Tibial artery (tissue), 4 donors: ENCODE data around the gene RPTOR.

Source experiments
- DNase-seq, 2 donors: peaks; one replicate each; pipeline ENCODE4 v3.0.0-alpha.2; 2019
- H3K27ac ChIP-seq, 2 donors: fragments of 200-600 bp; sonication (generic) in 1 of 2; 1 replicate in 1 of 2; 2 replicates in 1 of 2; pipeline ENCODE4 v1.5.1; 2018 to 2019; ENCODE audit warnings: mild to moderate bottlenecking in 1 of 2
- H3K27me3 ChIP-seq, 2 donors: fragments of 200-600 bp; sonication (generic) in 1 of 2; one replicate each; pipeline versions ENCODE4 v1.5.1 to v1.6.0; 2016 to 2019
- H3K36me3 ChIP-seq, 3 donors: fragments of 200-600 bp; sonication (generic) in 2 of 3; one replicate each; pipeline ENCODE4 v1.5.1; 2016 to 2019; ENCODE audit warnings: mild to moderate bottlenecking in 2 of 3
- H3K4me1 ChIP-seq, 4 donors: fragments of 200-600 bp; sonication (generic) in 2 of 4; 1 replicate in 3 of 4; 2 replicates in 1 of 4; pipeline ENCODE4 v1.5.1; 2016 to 2019
- H3K4me3 ChIP-seq, 2 donors: fragments of 200-600 bp; sonication (generic) in 1 of 2; 1 replicate in 1 of 2; 2 replicates in 1 of 2; pipeline ENCODE4 v1.5.1; 2018 to 2019; ENCODE audit warnings: mild to moderate bottlenecking in 2 of 2
- H3K9me3 ChIP-seq, 3 donors: fragments of 200-600 bp; sonication (generic) in 1 of 3; one replicate each; pipeline ENCODE4 v1.5.1; 2016 to 2019
- CTCF ChIP-seq, 2 experiments: fragments of 200-600 bp in 1 of 2; fragments of 450-650 bp in 1 of 2; IDR thresholded peaks; one replicate each; pipeline ENCODE4 v1.5.1; 2017 to 2019; ENCODE audit warnings: antibody characterized with exemption in 2 of 2, mild to moderate bottlenecking in 1 of 2, moderate library complexity in 1 of 2
- intact Hi-C: fragments of 100-400 bp; cut with DNase I; formaldehyde crosslinking; loops from one replicate; pipeline ENCODE4 v1.15.0; 2023; ENCODE audit warnings: low total_unique reads

Gene RPTOR

GRCh38 chr17:80598813-80599545 is 54.3 kb downstream of the RPTOR start:
- Histone ChIP-seq H3K27me3 (no peaks in the 10 kb centered on the region), H3K4me1 (no peaks in the 10 kb centered on the region), H3K9me3 (no peaks in the 10 kb centered on the region), H3K4me3 (no peak overlapping the region), H3K27ac (no peak overlapping the region), H3K36me3 (no peaks in the 10 kb centered on the region)
- DNase-seq = no peak
- intact Hi-C loops = no loop called here
- no peak for TF ChIP-seq CTCF (IDR thresholded peaks at IDR 0.05)

GRCh38 chr17:80599546-80600305 is 55.1 kb downstream of the RPTOR start:
- intact Hi-C loops = no loop called here
- H3K4me1 ChIP-seq = no peaks in the 10 kb centered on the region
- no peak for DNase-seq
- no peaks in the 10 kb centered on the region for H3K36me3 ChIP-seq
- no peaks in the 10 kb centered on the region for H3K9me3 ChIP-seq
- H3K27ac ChIP-seq = no peak overlapping the region
- no peak overlapping the region for H3K4me3 ChIP-seq
- TF ChIP-seq CTCF (IDR thresholded peaks at IDR 0.05) = no peak
- no peaks in the 10 kb centered on the region for H3K27me3 ChIP-seq

GRCh38 chr17:80601146-80601545 is 56.5 kb downstream of the RPTOR start:
- no peak overlapping the region for H3K27ac ChIP-seq
- H3K4me3 ChIP-seq = no peak overlapping the region
- intact Hi-C loops = no loop called here

GRCh38 chr17:80603396-80603795 is 58.8 kb downstream of the RPTOR start:
- no peaks in the 10 kb centered on the region for H3K4me1 ChIP-seq
- intact Hi-C loops = no loop called here
- no peak overlapping the region for H3K27ac ChIP-seq

More at GRCh38 chr17:80601146-80601545, 56.5 kb downstream of the RPTOR start:
- Histone ChIP-seq H3K9me3 (no peaks in the 10 kb centered on the region), H3K27me3 (no peaks in the 10 kb centered on the region), H3K4me1 (no peaks in the 10 kb centered on the region), H3K36me3 (no peaks in the 10 kb centered on the region)
- DNase-seq = no peak
- TF ChIP-seq CTCF (IDR thresholded peaks at IDR 0.05) = no peak

GRCh38 chr17:80604009-80604669 is 59.5 kb downstream of the RPTOR start:
- DNase-seq = no peak
- Histone ChIP-seq H3K27me3 (no peaks in the 10 kb centered on the region), H3K27ac (no peak overlapping the region), H3K36me3 (no peaks in the 10 kb centered on the region), H3K4me1 (no peaks in the 10 kb centered on the region), H3K9me3 (no peaks in the 10 kb centered on the region), H3K4me3 (no peak overlapping the region)
- intact Hi-C loops = no loop called here
- TF ChIP-seq CTCF (IDR thresholded peaks at IDR 0.05) = no peak

More at GRCh38 chr17:80603396-80603795, 58.8 kb downstream of the RPTOR start:
- no peaks in the 10 kb centered on the region for H3K27me3 ChIP-seq
- TF ChIP-seq CTCF (IDR thresholded peaks at IDR 0.05) = no peak
- no peaks in the 10 kb centered on the region for H3K36me3 ChIP-seq
- no peak for DNase-seq
- no peaks in the 10 kb centered on the region for H3K9me3 ChIP-seq
- no peak overlapping the region for H3K4me3 ChIP-seq
